Measurements from ENCODE around the gene ADAM15.

Gene ADAM15

DNA sequence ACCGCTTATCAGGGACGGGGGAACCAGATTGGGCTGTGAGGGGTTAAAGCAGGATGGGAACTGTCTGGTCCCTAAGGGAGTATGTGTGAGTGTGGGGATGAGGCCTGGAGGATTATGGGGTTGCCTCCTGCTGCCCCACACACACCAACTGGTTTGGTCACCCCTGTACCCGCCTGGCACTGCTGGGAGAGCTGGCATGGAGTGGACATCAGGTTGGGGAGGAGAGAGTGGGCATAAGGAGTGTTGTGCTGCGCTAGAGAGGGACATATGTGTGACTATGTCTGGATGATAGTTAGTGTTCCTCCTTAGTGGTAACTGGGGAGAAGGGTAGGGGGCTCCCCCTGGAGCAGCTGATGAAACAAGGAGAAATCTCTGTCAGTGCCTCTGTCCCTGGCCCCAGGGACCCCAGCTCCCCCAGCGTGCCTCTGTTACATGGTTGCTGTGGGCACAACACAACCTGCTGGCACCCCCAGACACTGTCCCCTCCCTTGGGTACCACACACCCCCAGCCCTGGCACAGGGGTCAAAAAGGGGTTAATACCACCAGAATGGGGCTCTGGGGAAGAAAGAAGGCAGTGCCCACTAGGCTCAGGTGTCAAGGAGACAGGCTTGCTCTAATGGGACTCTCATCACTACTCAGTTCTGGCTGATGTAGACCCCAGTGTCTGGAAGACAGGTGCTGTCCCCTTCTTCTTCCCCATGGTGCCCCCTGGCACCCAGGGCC, 46.6 kb upstream of the ADAM15 start:
- no peak overlapping the region for H2AFZ ChIP-seq (ENCODE audit: low read depth, low read length, severe bottlenecking)
- H3K4me2 ChIP-seq (ENCODE audit: low read depth, low read length, poor library complexity, severe bottlenecking): no peak overlapping the region

DNA sequence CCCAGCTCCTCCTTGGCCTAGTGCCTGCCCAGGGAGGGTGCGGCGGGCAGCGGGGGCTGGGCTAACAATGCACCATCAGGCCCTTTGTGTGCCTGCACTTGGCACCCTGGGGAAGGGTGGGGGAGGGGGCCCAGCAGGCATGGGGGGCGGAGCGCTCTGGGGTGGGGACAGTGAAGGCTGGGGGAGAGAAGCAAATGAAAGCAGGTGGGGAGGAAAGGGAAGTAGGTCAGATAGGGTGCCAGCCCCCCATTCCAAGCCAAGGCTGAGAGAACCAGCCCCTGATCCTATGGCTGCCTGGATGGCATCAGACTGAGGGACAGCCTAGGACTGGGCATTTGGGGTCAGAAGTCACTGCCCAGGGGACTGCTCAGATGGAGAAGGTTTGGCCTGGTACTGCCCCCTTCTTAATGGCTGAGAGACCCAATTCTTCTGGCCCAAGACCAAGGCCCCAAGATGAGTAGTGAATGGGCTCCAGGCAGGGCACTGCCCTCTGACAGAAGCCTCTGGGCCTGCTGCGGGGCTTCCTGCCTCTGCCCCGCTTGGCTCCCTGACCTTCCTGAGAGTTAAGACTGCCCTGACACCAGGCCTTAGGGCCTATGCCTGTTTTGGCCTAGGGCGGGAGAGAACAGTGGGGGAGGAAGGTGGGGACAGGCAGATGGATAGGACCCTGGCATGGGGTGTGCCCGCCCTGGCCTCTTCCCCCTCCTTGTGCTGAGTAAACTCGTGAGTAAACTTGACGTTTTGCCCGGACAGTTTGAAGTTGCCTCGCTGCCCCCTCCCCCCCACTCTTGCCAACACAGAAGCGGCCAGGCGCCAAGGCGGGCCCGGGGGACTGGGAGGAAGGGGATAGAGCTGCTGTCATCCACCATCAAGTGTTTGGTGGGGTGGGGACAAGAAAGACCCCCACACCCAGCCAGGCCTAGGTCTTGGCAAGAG, 45.8 kb upstream of the ADAM15 start:
- Histone ChIP-seq H3F3A (ENCODE audit: insufficient read depth) (no peaks in the 10 kb centered on the region), H3K79me2 (ENCODE audit: insufficient read depth, low read length) (no peaks in the 10 kb centered on the region), H3K36me3 (ENCODE audit: low read length) (no peaks in the 10 kb centered on the region), H3K4me2 (ENCODE audit: low read depth, low read length, poor library complexity, severe bottlenecking) (no peak overlapping the region), H4K20me1 (ENCODE audit: low read depth, low read length) (no peaks in the 10 kb centered on the region), H3K27me3 (ENCODE audit: low read length) (no peaks in the 10 kb centered on the region), H3K27ac (ENCODE audit: low read depth, low read length) (no peak overlapping the region), H3K9ac (ENCODE audit: low read length) (no peak overlapping the region), H2AFZ (ENCODE audit: low read depth, low read length, severe bottlenecking) (no peak overlapping the region), H3K4me3 (ENCODE audit: insufficient read depth, low read length, poor library complexity, severe bottlenecking) (no peak overlapping the region), H3K9me2 (replicated peaks; ENCODE audit: insufficient read depth, low read length) (no peaks in the 10 kb centered on the region), H3K9me3 (ENCODE audit: insufficient read depth, low read length) (no peaks in the 10 kb centered on the region)
- no peak for TF ChIP-seq EZH2phosphoT487 (conservative IDR thresholded peaks at IDR 0.05; ENCODE audit: low read length)
- no peak for TF ChIP-seq CTCF (IDR thresholded peaks at IDR 0.05; ENCODE audit: insufficient read depth, low read length, poor library complexity, severe bottlenecking)

More for the DNA sequence above, 46.6 kb upstream of the ADAM15 start:
- no peak for TF ChIP-seq CTCF (IDR thresholded peaks at IDR 0.05; ENCODE audit: insufficient read depth, low read length, poor library complexity, severe bottlenecking)
- no peak for TF ChIP-seq EZH2phosphoT487 (conservative IDR thresholded peaks at IDR 0.05; ENCODE audit: low read length)
- Histone ChIP-seq H3K27me3 (ENCODE audit: low read length) (no peaks in the 10 kb centered on the region), H3K9me3 (ENCODE audit: insufficient read depth, low read length) (no peaks in the 10 kb centered on the region), H3K79me2 (ENCODE audit: insufficient read depth, low read length) (no peaks in the 10 kb centered on the region), H3K4me3 (ENCODE audit: insufficient read depth, low read length, poor library complexity, severe bottlenecking) (no peak overlapping the region), H4K20me1 (ENCODE audit: low read depth, low read length) (no peaks in the 10 kb centered on the region), H3K27ac (ENCODE audit: low read depth, low read length) (no peak overlapping the region), H3K36me3 (ENCODE audit: low read length) (no peaks in the 10 kb centered on the region), H3F3A (ENCODE audit: insufficient read depth) (peaks cover 8% of the 10 kb centered on the region; the same call in 1 of the 2 replicates), H3K9me2 (replicated peaks; ENCODE audit: insufficient read depth, low read length) (no peaks in the 10 kb centered on the region), H3K9ac (ENCODE audit: low read length) (no peak overlapping the region)

DNA sequence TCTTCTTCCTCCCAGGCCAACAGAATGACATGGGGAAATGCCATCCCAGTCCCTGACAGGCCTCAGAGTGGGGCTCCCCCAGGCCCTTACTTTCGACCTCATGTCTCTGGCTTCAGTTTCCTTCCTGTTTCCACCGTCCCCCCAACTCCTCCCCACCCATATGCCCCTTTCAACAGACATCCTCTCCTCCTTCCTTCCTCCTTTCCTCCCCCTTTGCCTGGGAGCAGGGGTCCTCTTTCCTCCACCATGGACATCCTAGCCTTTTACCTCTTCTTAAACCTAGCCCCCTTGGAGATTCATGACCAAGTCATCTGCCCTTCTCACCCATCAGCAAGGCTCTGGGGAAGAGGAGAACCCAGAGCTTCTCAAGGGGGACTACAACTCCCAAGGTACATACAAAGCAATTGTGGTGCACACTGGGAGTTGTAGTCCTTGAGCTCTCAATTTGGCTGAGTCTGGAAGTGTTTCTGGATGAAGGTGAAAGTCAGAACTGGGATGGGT, 44.5 kb upstream of the ADAM15 start:
- TF ChIP-seq CTCF (IDR thresholded peaks at IDR 0.05; ENCODE audit: insufficient read depth, low read length, poor library complexity, severe bottlenecking) (no peak), EZH2phosphoT487 (conservative IDR thresholded peaks at IDR 0.05; ENCODE audit: low read length) (no peak)
- Histone ChIP-seq H3K9me2 (replicated peaks; ENCODE audit: insufficient read depth, low read length) (no peaks in the 10 kb centered on the region), H3K9me3 (ENCODE audit: insufficient read depth, low read length) (no peaks in the 10 kb centered on the region), H3K4me3 (ENCODE audit: insufficient read depth, low read length, poor library complexity, severe bottlenecking) (no peak overlapping the region), H3K27me3 (ENCODE audit: low read length) (no peaks in the 10 kb centered on the region), H3K27ac (ENCODE audit: low read depth, low read length) (no peak overlapping the region), H3F3A (ENCODE audit: insufficient read depth) (no peaks in the 10 kb centered on the region), H3K36me3 (ENCODE audit: low read length) (no peaks in the 10 kb centered on the region), H2AFZ (ENCODE audit: low read depth, low read length, severe bottlenecking) (peak overlapping the region; percentile 37), H4K20me1 (ENCODE audit: low read depth, low read length) (no peaks in the 10 kb centered on the region), H3K9ac (ENCODE audit: low read length) (no peak overlapping the region), H3K4me2 (ENCODE audit: low read depth, low read length, poor library complexity, severe bottlenecking) (peak overlapping the region; percentile 6), H3K79me2 (ENCODE audit: insufficient read depth, low read length) (no peaks in the 10 kb centered on the region)
